HG03135 (cell line): ENCODE results near the gene ZNF512.
A peak's percentile ranks its signal among the peaks of the same experiment; 100 is the strongest.
"Not testable (repeated sequence)": the region's sequence is repeated elsewhere in the genome, so short reads cannot be mapped to it uniquely, and the experiment has no call there.

Experiments used
- ATAC-seq: cut with Tn5 transposase; IDR thresholded peaks from one replicate; pipeline ENCODE4 v1.9.1; 2021; ENCODE audit warnings: mild to moderate bottlenecking, moderate library complexity; ENCODE audit not compliant: unreplicated experiment

Gene ZNF512

DNA sequence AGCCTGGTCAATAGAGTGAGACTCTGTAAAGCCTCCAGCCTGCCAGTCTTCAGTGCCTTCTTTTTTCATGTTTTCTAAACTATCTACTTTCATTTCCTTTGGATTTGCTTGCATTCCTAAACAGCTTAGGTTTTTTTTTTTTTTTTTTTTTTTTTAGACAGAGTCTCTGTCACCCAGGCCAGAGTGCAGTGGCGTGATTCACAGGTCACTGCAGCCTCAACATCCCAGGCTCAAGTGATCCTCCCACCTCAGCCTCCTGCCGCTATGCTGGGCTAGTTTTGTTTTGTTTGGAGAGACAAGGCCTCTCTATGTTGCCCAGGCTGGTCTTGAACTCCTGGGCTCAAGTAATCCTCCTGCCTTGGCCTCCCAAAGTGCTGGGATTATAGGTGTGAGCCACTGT, 47.4 kb downstream of the ZNF512 start:
- not testable (repeated sequence) for ATAC-seq

DNA sequence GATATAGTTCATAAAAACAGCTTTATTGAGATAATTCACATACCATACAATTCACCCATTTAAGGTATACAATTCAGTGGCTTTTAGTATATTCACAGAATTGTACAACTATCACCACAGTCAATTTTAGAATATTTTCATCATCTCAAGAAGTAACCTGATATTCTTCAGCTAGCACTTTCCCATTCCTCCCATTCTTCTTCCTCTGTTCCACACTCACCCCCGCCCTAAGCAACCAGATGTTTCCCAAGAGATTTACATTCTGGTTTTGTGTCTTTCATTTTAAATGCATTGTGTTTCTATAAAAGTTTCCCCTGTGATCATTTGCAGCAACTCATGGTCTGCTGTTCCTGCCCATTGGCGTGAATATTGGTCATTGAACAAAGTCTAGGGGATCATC, 51.4 kb downstream of the ZNF512 start:
- no peak for ATAC-seq

DNA sequence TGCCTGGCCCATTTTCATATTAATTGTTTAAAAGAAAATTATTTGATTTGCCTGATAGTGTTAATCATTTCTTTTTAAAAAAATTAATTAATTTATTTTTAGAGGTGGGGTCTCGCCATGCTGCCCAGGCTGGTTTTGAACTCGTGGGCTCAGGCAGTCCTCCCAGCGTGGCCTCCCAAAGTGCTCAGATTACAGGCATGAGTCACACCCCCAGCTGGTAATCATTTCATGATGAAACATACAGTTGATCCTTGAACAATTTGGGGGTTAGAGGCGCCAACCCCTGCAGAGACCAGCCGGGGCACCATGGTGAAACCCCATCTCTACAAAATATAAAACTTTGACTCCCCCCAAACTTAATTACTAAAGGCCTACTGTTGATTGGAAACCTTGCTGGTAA, 53.9 kb downstream of the ZNF512 start:
- ATAC-seq: no peak

DNA sequence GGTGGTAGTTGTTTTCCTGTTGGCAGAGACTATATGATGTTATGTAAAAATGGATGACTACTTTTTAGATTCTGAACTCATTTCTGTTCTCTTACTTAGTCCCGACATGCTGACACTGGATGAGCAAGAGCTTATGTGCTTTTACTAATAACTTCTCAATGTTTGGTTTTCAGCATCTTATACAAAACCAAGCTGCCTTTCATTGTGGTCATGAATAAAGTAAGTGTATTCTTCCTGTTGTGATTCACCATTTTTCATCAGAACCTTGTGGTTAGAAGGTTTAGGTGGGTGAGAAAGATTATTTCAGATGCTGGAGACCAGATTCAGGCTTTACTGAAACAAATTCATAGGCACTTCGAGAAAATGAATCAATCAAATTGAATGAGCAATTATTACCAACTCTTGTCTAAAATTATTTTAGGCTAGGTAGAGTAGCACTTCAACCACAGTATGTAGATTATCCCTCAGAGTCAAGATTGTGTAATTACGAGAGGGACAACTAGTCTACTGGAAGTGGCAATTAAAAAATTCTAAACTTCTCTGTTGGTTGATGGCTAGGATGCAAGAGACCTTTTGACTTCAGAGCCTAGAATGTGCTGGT, 55.3 kb downstream of the ZNF512 start:
- no peak for ATAC-seq

DNA sequence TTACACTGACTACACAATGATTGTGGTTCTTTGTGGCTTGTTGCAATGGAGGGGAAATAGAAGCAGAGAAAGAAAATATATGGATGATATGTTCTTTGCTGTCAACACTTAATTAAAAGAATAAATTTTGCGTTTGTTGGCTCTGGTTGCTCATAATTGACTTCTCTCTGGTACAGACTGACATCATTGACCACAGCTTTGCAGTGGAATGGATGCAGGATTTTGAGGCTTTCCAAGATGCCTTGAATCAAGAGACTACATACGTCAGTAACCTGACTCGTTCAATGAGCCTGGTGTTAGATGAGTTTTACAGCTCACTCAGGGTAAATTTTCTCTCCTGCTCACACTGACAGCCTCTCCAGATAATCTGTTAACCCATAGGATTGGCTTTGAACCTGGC, 55.9 kb downstream of the ZNF512 start:
- no peak for ATAC-seq

DNA sequence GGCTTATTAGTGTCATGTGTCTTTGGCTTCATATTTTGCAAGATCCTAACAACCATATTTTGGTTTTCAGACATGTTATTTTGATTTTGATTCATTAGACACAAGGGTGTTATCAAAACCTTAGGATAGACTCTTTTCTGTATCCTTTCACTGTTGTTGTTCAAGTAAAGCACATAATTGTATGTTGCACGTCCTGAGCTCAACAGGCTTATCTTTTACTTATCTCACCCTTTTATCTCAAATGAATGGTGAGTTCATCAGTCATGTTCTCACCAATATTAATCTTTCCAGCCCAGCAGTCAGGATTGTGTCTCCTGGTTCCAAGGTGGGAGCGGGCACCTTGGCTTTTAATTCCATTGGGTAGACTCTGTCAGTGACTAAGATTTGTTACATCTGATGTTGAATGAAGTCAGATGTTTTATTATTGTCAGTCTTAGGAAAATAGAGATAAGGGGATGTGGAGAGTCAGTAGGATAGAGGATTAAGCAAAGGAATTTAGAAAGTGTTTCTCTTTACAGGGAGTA, 57.9 kb downstream of the ZNF512 start:
- no peak for ATAC-seq

DNA sequence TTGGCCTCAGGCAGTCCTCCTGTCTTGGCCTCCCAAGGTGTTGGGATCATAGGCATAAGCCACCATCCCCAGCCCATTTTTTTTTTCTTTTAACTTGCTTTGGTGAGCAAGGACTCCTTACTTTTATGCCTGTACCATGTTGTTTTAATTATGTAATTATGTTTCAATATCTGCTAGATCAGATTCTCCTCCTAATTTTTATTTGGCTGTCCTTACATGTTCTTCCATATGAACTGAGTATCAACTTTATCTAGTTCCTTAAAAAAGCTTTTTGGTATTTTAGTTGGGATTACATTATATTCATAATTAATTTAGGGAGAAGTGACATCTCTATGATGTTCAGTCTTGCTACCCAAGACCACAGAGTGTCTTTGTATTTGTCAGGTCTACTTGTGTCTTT, 62.4 kb downstream of the ZNF512 start:
- no peak for ATAC-seq

DNA sequence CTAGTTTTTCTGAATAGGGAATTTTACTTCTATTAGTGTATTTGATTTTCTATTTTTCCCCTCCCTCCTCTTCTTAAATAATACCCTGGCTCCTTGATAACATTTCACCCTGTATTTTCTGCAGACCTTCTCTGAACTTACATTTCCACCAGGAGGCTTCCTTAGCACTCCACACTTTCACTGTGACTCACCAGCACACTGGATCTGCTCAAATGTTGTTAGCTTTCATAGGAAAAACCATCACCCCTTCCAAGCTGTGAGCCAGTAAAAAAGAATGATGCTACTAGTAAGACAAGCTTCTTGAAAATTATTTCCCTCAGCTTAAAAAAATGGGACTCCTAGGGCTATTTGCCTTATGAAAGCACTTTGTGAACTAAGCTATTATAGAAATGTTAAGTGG, 64.4 kb downstream of the ZNF512 start:
- no peak for ATAC-seq

DNA sequence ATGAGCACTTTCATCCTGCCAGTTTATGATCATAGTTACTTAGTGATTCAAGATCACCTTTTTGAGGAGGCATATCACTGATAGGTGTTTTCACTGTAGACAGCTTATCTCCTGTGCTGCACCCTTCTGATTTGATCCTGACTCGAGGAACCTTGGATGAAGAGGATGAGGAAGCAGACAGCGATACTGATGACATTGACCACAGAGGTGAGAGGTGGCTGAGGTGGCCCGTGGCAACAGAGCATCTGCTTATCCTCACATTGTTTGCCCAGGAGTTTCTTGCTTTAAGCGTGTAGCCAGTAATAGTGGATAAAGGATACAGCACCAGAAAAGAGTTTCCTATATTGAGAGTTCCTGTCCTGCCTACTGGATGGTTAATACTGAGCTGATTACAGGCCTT, 64.9 kb downstream of the ZNF512 start:
- no peak for ATAC-seq

DNA sequence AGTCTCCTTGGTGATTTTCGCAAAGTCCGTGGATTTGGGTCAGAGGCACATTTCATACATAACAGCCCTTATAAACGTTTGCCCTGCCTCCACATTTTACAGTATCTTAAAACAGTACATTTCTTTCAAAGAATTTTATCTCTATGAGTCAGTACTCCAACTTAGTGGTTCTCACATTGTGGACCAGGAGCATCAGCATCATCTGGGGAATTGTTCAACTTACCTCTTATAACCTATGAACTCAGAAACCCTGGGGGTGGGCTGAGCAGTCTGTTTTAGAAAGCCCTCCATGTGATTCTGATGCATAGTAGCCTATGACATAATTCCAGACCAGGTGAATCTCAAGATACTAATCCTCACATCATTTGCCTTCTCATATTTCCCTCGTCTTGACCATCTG, 68.2 kb downstream of the ZNF512 start:
- no peak for ATAC-seq

DNA sequence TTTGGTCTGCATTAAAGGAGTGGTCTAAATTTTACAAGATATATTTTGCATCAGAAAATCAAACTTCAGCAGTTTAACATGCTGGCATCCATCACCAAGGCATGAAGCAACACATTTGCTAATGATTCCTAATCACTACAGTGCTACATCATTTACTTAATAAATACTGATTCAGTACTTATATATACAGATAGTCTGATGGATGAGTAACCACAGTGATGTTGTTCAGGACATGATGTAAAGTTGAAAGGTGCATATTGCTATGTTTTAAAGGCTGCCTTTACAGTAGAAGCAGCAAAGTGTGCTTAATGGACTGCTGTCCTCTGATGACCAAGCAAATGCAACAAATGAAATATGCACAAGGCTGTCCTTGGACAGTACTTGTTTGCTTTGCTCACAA, 69.5 kb downstream of the ZNF512 start:
- ATAC-seq: no peak

DNA sequence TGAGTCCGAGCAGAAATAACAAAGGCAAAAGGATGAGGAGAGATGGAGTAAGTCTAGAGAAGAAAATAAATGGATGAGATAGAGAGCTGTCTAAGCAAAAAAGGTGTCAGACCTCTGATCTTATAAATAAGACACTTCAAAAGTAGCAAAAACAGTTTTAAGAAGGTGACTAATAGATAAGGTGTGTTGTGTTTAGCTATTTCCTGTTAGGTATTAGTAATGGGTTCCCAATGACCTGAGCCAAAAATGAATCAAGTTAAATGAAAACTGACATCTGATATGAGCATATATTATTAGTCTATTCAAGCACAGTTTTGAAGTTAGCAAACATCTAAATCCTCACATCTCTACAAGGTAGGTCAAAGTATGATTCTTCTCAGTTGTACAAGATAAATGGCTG, 69.9 kb downstream of the ZNF512 start:
- ATAC-seq: no peak

DNA sequence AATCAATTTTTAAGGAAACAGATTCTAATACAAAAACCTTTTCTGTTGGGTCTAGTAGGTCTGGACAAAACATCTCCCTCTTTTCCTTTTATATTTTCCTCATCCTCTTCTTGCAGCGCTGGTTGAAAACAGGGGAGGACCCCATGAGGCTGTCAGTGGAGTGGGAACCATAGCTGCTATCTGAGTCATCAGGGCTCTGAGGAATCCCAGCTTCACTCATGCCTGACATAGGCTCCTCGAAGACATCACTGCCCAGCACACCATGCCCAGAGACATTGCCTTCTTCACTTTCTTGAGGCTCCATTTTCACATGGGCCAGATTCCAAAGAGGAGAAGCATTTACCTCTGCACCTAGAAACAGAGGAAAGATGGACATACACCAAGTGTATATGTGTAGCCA, 70.6 kb downstream of the ZNF512 start:
- ATAC-seq: no peak

DNA sequence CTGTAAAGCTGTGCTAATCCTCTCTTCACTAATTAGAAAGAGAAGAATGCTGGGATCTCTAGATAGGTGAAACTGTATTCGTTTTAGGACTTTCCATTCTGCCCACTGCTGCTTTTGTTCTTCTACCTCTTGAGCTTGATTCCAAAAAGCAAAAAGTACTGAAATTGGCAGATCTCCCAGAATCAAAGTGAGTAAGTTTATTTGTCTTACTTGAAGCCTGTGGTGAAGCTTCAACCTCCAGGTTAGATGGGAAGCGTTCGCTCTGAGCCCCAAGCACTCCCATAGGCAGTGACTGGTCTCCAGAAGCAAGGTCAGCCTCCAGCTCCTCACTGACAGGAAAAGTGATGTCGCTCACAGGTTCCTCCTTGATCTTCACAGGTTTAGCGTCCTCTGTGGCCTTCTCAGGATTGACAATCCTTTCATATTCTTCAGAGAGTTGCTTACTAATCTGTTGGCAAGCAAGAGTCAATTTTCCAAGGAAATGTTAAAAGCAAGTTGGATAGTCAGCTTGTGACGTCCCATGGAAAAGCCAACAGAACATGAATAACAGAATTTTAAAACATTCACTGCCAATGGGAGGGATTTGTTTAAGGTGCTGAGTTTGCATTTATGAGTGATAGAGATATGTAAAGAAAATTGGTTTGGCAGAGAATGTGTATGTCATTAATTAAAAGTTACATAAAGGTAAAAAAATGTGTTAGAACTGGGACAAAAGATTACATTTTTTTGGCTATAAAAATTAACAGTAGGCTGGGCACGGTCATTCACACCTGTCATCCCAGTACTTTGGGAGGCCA, 72.5 kb downstream of the ZNF512 start:
- no peak for ATAC-seq

DNA sequence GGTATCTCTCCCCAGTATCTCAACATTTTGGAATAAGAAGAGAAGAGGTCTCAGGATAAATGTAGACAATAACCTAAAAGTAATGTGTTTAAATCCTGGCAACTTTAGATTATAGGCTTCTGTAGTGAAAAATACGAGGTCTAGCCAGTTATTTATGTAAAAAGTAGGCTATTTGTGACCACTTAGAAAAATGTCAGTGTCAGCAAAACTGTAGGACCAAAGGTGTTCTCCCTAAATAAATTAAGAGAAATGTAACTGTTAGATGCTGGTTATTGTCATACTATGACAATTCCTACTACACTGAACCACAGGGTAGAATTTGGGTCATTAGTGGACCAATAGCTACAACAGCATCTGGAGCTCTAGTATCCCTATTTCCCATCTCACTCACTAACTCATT, 78.5 kb downstream of the ZNF512 start:
- no peak for ATAC-seq

DNA sequence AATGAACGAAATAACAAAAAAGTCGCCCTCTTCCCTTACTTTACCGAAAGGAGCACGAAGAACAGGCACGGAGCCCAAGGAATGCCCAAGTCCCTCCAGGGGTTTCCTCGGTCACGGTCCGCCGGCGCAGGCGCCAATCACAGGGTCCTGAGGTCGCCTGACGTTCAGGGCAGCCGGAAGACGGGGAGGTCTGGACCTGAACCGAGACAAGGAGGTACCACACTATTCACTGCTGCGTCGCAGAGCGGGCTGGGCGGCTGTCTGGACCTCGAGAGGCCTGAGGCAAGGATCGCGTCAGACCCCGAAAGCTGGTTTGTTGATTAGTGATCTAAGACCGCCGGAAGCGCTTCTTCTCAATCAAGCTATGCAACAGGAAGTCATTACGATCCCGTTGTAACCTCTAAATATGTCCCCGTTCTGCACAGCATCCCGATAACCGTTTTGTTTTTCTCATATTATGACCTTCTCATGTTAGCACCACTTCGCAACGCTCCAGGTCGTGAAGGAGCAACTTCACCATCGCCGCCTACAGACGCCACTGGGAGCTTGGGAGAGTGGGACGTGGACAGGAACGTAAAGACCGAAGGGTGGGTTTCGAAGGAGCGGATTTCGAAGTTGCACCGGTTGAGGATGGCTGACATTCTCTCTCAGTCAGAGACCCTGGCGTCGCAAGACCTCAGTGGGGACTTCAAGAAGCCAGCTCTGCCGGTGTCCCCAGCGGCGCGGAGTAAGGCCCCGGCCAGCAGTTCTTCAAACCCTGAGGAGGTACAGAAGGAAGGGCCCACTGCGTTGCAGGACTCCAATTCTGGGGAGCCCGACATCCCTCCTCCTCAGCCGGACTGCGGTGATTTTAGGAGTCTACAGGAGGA, 80.7 kb downstream of the ZNF512 start, which contains the start of the genes SLC4A1AP and SUPT7L:
SLC4A1AP (plus strand) TSS at position 605 of the 869 bp plus-strand sequence; CDS start at position 631, 26 bp downstream.
SUPT7L (minus strand) TSS at position 330 of the 869 bp plus-strand sequence. CDS start 1,422 bp downstream, outside the sequence.
- peak; percentile 72 for ATAC-seq

DNA sequence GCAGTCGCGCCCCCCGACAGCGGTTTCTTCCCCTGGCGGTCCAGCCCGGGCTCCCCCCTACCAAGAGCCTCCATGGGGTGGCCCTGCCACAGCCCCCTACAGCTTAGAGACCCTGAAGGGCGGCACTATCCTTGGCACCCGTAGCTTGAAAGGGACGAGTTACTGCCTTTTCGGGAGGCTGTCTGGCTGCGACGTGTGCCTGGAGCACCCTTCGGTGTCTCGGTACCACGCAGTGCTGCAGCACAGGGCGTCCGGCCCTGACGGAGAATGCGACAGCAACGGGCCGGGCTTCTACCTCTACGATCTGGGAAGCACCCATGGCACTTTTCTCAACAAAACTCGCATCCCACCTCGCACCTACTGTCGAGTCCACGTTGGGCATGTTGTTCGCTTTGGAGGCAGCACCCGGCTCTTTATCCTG, 81.3 kb downstream of the ZNF512 start:
- ATAC-seq: peak; percentile 12

DNA sequence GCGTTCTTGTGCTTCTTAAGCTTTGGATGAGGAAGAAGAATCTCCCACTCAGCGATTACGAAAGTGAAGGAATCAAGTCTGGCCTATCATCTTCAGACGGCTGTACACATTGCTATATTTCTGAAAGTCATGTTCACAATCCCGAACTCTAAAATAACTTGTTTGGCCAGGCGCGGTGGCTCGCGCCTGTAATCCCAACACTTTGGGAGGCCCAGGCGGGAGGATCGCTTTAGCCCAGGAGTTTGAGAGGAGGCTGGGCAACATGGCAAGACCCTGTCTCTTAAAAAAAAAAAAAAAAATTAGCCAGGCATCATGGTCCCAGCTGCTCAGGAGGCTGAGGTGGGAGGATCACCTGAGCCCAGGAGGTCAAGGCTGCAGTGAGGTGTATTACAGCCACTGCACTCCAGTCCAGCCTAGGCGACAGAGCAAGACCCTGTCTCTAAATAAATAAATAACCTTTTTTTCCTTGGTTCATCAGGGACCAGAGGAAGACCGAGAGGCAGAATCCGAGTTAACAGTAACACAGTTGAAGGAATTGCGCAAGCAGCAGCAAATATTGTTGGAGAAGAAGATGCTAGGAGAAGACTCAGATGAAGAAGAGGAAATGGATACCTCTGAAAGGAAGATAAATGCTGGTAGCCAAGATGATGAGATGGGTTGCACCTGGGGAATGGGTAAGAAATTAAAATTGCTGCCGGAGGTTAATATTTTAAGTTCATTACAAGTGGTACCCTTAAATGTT, 82.0 kb downstream of the ZNF512 start:
- ATAC-seq: no peak

DNA sequence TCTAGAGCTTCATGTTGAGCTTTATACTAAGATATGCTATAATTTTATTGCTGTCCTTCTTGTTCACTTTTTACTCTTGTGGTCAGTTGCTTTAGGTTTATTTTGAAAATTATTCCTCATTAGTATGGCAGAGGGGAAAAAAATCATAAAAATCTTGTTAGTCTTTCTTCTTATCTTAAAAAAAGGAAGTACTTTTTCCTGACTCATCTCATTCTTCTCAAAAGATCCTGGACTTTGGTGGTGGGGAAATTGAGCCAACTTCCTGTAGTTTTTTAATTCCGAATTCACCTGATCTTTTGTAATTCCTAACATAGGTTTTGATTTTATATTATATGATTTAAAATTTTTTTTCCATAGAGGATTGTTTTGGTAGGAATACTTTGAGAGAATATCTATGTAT, 84.6 kb downstream of the ZNF512 start:
- ATAC-seq: no peak

DNA sequence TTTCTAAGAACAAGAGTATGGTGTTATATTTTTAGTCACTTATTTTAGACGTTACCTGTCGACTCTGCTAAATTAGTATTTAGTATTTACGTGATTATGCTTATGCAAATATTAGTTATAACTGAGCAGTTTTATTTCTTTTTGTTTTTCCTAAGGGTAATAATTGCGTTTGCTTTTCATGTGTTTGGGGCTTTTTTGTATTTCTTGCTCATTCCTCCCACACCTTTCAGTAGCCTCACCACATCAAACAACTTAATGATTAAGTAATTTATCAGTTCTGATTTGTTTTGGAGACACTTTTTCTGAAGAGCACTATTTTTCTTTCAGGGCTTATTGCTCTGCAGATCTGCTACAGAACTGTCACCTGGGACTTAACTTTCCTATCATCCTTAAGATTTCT, 88.4 kb downstream of the ZNF512 start:
- no peak for ATAC-seq
